HepG2 (cell line): ENCODE results near the gene MSMB. TPM values are rescaled to one million over a fixed set of nuclear protein-coding genes. Genes with fewer than 3 reads are reported as not detected.

Experiments
- CAMTA2 ChIP-seq: sonication (generic); formaldehyde crosslinking; IDR thresholded peaks from 2 replicates; pipeline ENCODE4 v1.4.0; 2020; ENCODE audit warnings: mild to moderate bottlenecking, missing genetic modification reagents, borderline replicate concordance
- HNRNPL ChIP-seq: fragments of 200-400 bp; formaldehyde crosslinking; IDR thresholded peaks from 2 replicates; pipeline ENCODE4 v1.6.1; 2017; ENCODE audit warnings: mild to moderate bottlenecking, low read depth, low read length
- SIN3B ChIP-seq: fragments of 150-350 bp; IDR thresholded peaks from 2 replicates; pipeline ENCODE4 v1.6.1; 2014; ENCODE audit warnings: low read length
- SMAD1 ChIP-seq: sonication (generic); formaldehyde crosslinking; IDR thresholded peaks from 2 replicates; pipeline ENCODE4 v1.4.0; 2020; ENCODE audit warnings: missing genetic modification reagents, low read depth, mild to moderate bottlenecking, borderline replicate concordance
- SMC3 ChIP-seq: IDR thresholded peaks from 2 replicates; pipeline ENCODE4 v1.6.1; 2011; ENCODE audit warnings: low read length, improper control_type of control experiment
- ZBTB7B ChIP-seq: sonication (generic); formaldehyde crosslinking; IDR thresholded peaks from 2 replicates; pipeline ENCODE4 v1.4.0; 2020; ENCODE audit warnings: missing genetic modification reagents
- ZFP90 ChIP-seq: sonication (generic); formaldehyde crosslinking; IDR thresholded peaks from 2 replicates; pipeline ENCODE4 v1.8.0; 2022; ENCODE audit warnings: missing genetic modification reagents, mild to moderate bottlenecking, inconsistent platforms, borderline replicate concordance
- ZNF225 ChIP-seq: sonication (generic); formaldehyde crosslinking; IDR thresholded peaks from 2 replicates; pipeline ENCODE4 v1.4.0; 2020; ENCODE audit warnings: mild to moderate bottlenecking, missing genetic modification reagents
- ZNF33A ChIP-seq: sonication (generic); formaldehyde crosslinking; IDR thresholded peaks from 2 replicates; pipeline ENCODE4 v1.5.1; 2020; ENCODE audit warnings: missing genetic modification reagents, mild to moderate bottlenecking, moderate library complexity, borderline replicate concordance
- ZNF34 ChIP-seq: sonication (generic); formaldehyde crosslinking; IDR thresholded peaks from 2 replicates; pipeline ENCODE4 v1.4.0; 2020; ENCODE audit warnings: mild to moderate bottlenecking, missing genetic modification reagents, borderline replicate concordance
- ZNF589 ChIP-seq: sonication (generic); formaldehyde crosslinking; conservative IDR thresholded peaks from 2 replicates; pipeline ENCODE4 v1.8.0; 2022; ENCODE audit warnings: mild to moderate bottlenecking, moderate library complexity, missing genetic modification reagents
- ZNF687 ChIP-seq: sonication (generic); formaldehyde crosslinking; IDR thresholded peaks from 2 replicates; pipeline ENCODE4 v1.5.1; 2020; ENCODE audit warnings: mild to moderate bottlenecking, missing genetic modification reagents, moderate library complexity
- ZNF746 ChIP-seq: sonication (generic); formaldehyde crosslinking; IDR thresholded peaks from 2 replicates; pipeline ENCODE4 v1.8.0; 2022; ENCODE audit warnings: mild to moderate bottlenecking, missing genetic modification reagents
- polyA plus RNA-seq, 8 experiments: library from polyadenylated mRNA; depleted of rRNA in 3 of 8; stranded (reverse) in 7 of 8; unstranded in 1 of 8; fragments of >200 nt; fragmentation: Illumina TruSeq in 4 of 8; extraction: Trizol in 4 of 8; gene quantifications; 2 replicates each; pipeline versions ENCODE4 v1.2.1 to v1.2.3, GENCODE V29; 2011 to 2016; ENCODE audit warnings: low read depth in 4 of 8, missing spikeins in 1 of 8, mixed read lengths in 1 of 8; ENCODE audit not compliant: insufficient read depth in 1 of 8
- total RNA-seq, 5 experiments: library from RNA; depleted of rRNA; stranded (reverse); fragments of >200 nt; fragmentation: Illumina TruSeq; extraction: Trizol; gene quantifications; 2 replicates each; pipeline ENCODE4 v1.2.3, GENCODE V29; 2016; ENCODE audit warnings: low read depth in 1 of 5
- TF ChIP-seq, protein P1 (sequence below): sonication (generic); formaldehyde crosslinking; IDR thresholded peaks from 2 replicates; pipeline ENCODE4 v1.5.0; 2020; ENCODE audit warnings: missing genetic modification reagents, mild to moderate bottlenecking, borderline replicate concordance
- TF ChIP-seq, protein P2 (sequence below): sonication (generic); formaldehyde crosslinking; IDR thresholded peaks from 2 replicates; pipeline ENCODE4 v1.4.0; 2020; ENCODE audit warnings: missing genetic modification reagents
- TF ChIP-seq, protein P3 (sequence below): sonication (generic); formaldehyde crosslinking; IDR thresholded peaks from 2 replicates; pipeline ENCODE4 v1.8.0; 2022; ENCODE audit warnings: missing genetic modification reagents, mild to moderate bottlenecking, moderate library complexity, borderline replicate concordance
- TF ChIP-seq, protein P4 (sequence below): sonication (generic); formaldehyde crosslinking; IDR thresholded peaks from 2 replicates; pipeline ENCODE4 v1.4.0; 2020; ENCODE audit warnings: mild to moderate bottlenecking, missing genetic modification reagents
- TF ChIP-seq, protein P5 (sequence below): IDR thresholded peaks from 2 replicates; pipeline ENCODE4 v1.6.1; 2016; ENCODE audit warnings: missing biosample characterization, missing genetic modification reagents, low read depth

Gene MSMB
- total and polyA plus RNA-seq, 2 of the 13 experiments (the other 11 are each of a cell fraction or from before 2014, with no cell fraction given): 0.84 TPM; not detected in 1

DNA sequence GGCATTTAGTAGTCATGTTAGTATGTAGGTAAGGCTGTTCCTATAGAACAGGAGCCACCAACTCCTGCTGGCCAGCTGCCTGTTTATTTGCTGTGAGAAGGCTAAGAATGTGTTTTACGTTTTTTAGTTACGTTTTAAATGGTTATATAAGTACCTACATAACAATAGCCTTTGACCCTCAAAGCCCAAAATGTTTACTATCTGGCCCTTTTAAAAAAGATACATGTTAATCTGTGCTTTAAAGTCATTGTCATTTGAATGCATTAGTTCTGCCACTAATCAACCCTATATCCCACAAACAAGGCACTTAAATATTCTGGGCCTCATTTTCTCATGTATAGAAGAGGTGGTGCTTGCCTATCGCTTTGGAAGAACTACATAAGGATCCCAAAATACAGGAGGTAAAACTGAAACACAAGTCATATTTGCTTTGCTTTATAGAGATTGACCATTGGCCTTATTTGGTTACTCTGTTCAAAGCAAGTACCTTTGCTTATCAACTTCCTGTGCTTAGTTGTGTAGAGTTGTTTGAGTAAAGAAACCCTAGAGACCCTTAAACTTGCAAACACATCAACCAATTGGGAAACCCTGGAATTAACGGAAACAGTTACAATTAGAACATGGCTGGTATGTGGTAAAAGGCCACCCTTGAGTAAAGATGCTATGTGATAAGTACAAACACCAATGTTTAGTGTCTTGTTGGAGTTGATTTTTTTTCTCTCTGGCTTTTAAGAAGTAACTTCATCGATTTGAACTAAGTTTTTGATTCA lies 47.9 kb downstream of the MSMB start (continued):
- TF ChIP-seq, protein P1, sequence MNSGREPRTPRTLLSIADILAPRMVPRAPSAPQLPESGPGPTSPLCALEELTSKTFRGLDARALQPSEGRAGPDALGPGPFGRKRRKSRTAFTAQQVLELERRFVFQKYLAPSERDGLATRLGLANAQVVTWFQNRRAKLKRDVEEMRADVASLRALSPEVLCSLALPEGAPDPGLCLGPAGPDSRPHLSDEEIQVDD: no peak
- TF ChIP-seq, protein P2, sequence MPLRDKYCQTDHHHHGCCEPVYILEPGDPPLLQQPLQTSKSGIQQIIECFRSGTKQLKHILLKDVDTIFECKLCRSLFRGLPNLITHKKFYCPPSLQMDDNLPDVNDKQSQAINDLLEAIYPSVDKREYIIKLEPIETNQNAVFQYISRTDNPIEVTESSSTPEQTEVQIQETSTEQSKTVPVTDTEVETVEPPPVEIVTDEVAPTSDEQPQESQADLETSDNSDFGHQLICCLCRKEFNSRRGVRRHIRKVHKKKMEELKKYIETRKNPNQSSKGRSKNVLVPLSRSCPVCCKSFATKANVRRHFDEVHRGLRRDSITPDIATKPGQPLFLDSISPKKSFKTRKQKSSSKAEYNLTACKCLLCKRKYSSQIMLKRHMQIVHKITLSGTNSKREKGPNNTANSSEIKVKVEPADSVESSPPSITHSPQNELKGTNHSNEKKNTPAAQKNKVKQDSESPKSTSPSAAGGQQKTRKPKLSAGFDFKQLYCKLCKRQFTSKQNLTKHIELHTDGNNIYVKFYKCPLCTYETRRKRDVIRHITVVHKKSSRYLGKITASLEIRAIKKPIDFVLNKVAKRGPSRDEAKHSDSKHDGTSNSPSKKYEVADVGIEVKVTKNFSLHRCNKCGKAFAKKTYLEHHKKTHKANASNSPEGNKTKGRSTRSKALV (CRISPR knock-in tag): peak; percentile 55; the same call in 1 of the 2 replicates
- TF ChIP-seq, protein P3, sequence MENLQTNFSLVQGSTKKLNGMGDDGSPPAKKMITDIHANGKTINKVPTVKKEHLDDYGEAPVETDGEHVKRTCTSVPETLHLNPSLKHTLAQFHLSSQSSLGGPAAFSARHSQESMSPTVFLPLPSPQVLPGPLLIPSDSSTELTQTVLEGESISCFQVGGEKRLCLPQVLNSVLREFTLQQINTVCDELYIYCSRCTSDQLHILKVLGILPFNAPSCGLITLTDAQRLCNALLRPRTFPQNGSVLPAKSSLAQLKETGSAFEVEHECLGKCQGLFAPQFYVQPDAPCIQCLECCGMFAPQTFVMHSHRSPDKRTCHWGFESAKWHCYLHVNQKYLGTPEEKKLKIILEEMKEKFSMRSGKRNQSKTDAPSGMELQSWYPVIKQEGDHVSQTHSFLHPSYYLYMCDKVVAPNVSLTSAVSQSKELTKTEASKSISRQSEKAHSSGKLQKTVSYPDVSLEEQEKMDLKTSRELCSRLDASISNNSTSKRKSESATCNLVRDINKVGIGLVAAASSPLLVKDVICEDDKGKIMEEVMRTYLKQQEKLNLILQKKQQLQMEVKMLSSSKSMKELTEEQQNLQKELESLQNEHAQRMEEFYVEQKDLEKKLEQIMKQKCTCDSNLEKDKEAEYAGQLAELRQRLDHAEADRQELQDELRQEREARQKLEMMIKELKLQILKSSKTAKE: peak; percentile 51; the same call in 1 of the 2 replicates
- no peak for TF ChIP-seq SMC3
- TF ChIP-seq, protein P4, sequence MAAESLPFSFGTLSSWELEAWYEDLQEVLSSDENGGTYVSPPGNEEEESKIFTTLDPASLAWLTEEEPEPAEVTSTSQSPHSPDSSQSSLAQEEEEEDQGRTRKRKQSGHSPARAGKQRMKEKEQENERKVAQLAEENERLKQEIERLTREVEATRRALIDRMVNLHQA (CRISPR knock-in tag): peak; percentile 24; the same call in 1 of the 2 replicates
- TF ChIP-seq ZNF687 (CRISPR knock-in tag): no peak
- TF ChIP-seq ZNF746 (CRISPR knock-in tag): no peak; the same call in 1 of the 2 replicates
- no peak for TF ChIP-seq ZNF33A (CRISPR knock-in tag)
- peak; percentile 83 for TF ChIP-seq ZBTB7B (CRISPR knock-in tag)
- TF ChIP-seq HNRNPL: no peak
- no peak for TF ChIP-seq ZFP90 (CRISPR knock-in tag)
- no peak for TF ChIP-seq SIN3B
- 0 out of 2 replicates have a peak, but pooled peaks have one; percentile 56 for TF ChIP-seq ZNF589 (CRISPR knock-in tag)
- TF ChIP-seq SMAD1 (CRISPR knock-in tag): no peak
- no peak for TF ChIP-seq ZNF34
- TF ChIP-seq, protein P5, sequence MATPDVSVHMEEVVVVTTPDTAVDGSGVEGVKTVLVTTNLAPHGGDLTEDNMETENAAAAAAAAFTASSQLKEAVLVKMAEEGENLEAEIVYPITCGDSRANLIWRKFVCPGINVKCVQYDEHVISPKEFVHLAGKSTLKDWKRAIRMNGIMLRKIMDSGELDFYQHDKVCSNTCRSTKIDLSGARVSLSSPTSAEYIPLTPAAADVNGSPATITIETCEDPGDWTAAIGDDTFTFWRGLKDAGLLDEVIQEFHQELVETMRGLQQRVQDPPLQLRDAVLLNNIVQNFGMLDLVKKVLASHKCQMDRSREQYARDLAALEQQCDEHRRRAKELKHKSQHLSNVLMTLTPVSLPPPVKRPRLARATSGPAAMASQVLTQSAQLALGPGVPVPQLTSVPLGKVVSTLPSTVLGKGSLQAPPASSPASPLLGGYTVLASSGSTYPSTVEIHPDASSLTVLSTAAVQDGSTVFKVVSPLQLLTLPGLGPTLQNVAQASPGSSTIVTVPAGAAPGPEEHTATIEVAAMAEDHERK: no peak
- no peak for TF ChIP-seq ZNF225 (CRISPR knock-in tag)
- TF ChIP-seq CAMTA2 (CRISPR knock-in tag): no peak
